GM08714 (cell line): Measurements from ENCODE around the gene PLCH1.

Source experiments
- H3K4me3 ChIP-seq: fragments of 200-500 bp; sonication (Bioruptor generic); 2 replicates; pipeline ENCODE4 v1.5.1; 2014; ENCODE audit warnings: mild to moderate bottlenecking, low read length, inconsistent platforms
- ZNF274 ChIP-seq: IDR thresholded peaks from 2 replicates; pipeline ENCODE4 v1.6.1; 2012; ENCODE audit warnings: mild to moderate bottlenecking, low read depth, low read length

PLCH1 gene

DNA sequence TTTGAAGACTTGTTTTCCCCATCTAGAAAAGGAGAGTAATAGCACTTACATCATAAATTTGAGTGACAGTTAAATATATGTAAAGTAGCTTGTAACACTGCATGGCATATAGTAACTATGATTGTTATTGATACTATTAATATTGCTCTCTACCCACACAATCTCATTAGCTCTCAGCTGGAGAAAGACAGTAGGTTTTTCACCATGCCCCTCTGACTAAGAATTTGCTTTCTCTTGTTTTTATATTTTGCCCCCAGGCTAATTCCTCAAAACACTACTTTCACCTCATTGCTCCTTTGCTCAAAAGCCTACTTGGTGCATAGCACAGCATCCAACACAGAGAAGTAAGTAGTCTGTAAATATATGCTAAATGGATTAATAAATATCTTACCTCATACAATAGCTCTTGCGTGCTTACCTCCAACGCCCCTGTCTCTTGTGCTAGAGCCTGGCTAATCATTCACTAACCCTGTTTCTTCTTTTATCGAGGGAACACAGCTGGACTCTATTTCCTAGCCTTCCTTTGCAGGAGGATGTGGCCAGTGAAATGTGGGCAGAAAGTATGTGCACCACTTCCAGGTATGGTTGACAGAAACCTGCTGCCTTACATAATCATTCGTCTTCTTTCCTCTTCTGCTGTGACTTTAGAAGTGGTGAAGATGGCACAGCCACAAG is 190.0 kb downstream of the PLCH1 start:
- H3K4me3 ChIP-seq = 0 out of 2 replicates have a peak overlapping the region, but pooled peaks have one; percentile 15
- TF ChIP-seq ZNF274 = no peak

- TF ChIP-seq ZNF274 = no peak
- H3K4me3 ChIP-seq = no peak overlapping the region
Measured at GRCh38 chr3:155553780-155554179, 191.1 kb downstream of the PLCH1 start.

DNA sequence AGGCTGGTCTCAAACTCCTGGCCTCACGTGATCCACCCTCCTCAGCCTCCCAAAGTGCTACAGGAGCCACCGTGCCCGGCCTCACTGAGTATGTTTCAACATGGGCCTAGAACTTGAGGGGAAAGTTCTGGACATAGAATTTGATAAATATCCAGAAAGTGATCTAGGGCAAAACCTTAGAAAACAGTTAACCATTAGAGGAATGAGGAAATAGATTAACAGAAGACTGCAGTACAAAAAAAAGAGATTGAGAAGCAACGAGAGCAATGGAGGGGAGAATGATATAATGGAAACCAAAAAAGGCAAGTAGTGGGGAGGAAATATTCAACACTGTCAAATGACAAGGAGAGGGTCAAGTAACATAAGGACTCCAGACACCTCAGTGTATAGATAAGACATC is 191.5 kb downstream of the PLCH1 start:
- no peak for TF ChIP-seq ZNF274
- no peak overlapping the region for H3K4me3 ChIP-seq

DNA sequence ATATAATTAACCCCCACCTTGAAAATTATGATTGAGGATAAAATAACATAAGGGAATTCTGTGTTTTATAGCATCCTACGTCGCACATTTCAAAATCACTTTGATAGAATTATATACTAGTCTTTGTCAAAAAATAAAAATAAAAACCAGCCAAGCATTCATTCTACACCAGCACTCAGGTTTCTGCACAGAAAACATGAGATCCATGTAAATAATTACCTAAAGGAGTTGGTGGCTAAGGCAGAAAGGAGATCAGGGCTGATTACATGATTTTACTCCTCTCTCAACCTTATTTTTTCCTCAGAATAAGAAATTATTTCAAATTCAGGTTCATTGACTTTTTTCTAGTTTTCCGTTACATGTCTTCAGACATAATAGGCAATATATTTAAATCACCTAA is 194.5 kb downstream of the PLCH1 start:
- TF ChIP-seq ZNF274 = no peak
- H3K4me3 ChIP-seq = no peak overlapping the region

GRCh38 chr3:155549087-155549486 is 195.8 kb downstream of the PLCH1 start:
- no peak overlapping the region for H3K4me3 ChIP-seq
- TF ChIP-seq ZNF274 = no peak

DNA sequence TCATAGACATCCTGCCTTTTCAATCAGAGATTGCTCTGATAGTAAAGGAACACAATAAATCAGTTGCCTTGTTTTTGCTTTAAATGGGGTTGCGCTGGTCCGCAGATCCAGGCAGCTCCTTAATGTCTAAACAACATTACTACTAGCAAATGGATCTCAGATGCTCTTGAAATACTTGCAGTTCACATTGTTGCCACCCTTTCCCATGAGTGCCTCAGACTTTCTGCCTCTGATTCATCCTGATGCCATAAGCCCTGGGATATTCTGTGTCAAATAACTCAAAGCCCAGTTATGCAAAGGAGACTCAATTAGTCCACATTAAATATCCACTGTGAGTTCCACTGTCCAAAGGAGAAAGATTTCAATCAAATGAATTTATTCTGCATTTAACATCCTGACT is 196.7 kb downstream of the PLCH1 start:
- H3K4me3 ChIP-seq = no peak overlapping the region
- TF ChIP-seq ZNF274 = no peak

DNA sequence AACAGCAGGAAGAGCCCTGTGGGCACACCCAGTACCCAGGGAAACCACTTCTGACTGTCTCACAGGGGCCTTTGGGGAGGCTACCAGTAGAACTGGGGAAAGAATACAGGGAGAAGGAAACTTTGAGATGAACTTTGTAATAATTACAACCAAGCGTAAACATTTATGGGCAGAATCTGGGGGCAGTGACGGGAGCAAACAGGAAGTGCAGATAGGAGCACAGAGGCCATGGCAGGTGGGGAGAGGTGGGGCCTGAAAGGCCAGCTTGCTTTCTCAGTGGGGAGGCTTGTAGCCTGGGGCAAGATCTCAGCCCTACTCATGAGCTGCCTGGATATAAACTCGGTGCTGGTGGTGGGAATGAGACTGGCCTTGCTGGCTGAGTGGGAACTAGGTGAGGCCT is 209.8 kb downstream of the PLCH1 start:
- H3K4me3 ChIP-seq = no peak overlapping the region
- TF ChIP-seq ZNF274 = no peak

GRCh38 chr3:155528579-155528978 is 216.3 kb downstream of the PLCH1 start:
- H3K4me3 ChIP-seq = no peak overlapping the region
- TF ChIP-seq ZNF274 = no peak

DNA sequence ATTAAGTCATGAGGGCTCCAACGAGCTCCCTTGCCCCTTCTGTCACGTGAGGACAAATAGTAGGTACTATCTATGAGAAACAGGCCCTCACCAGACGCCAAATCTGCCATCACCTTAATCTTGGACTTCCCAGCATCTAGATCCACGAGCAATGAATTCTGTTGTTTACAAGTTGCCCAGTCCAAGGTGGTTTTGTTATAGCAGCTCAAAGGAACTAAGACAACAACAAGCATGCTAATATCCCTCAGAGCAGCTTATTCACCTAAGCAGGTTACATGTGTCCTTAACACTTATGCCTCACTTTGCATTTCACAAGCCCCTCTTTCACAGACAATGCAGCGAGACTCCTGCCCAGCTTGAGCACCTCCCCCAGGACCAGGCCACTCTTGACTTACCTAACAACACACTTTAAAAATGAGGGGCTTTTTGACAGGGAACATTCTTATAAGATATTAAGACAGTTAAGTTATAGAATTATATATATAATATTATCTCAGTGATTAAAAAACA is 219.5 kb downstream of the PLCH1 start:
- H3K4me3 ChIP-seq = no peak overlapping the region
- TF ChIP-seq ZNF274 = no peak

DNA sequence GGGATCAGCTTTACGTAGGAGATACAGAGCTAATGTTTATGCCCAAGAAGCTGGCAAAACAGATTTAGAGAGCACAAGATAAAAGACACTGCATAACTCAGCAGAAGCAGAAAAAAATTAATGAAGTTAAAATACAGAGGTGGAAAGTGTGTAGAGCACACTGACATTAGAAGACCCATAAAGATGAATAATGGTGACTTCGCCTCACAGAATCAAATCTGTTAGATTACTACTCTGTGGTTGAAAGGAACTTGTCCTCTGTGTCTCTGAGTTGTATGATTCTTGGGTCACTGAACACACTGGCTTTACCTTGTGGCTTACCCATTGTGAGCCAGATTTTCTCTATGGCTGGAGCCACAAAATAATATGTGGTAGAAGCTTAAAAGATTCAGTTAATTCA is 224.4 kb downstream of the PLCH1 start:
- no peak overlapping the region for H3K4me3 ChIP-seq
- no peak for TF ChIP-seq ZNF274

DNA sequence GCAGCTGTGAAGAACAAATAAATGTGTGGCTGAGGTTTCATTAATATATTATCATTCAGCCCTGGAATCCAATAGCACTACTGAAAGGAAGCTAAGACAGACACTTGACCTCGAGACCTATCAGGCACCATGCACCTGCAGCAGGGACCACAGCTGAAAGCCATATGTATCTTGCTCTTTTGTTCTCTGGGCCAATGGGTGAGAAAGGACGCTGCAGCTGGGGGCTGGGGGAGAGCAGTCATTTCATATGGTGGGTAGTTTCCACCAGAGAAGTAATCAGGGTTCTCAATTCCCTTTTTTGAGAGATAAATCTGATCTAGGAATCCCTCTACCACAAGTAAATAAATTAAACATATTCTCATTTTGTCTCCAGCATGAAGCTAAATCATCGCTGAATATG is 225.8 kb downstream of the PLCH1 start:
- no peak overlapping the region for H3K4me3 ChIP-seq
- TF ChIP-seq ZNF274 = no peak

DNA sequence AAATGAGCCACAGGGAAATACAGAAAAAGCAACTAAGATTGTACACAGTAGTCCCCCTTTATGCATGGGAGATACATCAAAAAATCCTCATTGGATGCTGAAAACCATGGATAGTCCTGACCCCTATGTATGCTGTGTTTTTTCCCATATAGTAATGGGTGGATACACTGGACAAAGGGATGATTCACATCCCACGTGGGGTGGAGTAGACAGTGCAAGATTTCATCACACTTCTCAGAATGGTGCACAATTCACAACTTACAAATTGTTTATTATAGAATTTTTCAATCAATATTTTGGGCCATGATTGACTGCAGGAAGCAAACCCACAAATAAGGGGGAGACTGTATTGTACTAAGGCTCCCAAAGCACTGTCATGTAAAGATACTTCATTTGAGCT is 227.0 kb downstream of the PLCH1 start:
- no peak for TF ChIP-seq ZNF274
- H3K4me3 ChIP-seq = no peak overlapping the region

DNA sequence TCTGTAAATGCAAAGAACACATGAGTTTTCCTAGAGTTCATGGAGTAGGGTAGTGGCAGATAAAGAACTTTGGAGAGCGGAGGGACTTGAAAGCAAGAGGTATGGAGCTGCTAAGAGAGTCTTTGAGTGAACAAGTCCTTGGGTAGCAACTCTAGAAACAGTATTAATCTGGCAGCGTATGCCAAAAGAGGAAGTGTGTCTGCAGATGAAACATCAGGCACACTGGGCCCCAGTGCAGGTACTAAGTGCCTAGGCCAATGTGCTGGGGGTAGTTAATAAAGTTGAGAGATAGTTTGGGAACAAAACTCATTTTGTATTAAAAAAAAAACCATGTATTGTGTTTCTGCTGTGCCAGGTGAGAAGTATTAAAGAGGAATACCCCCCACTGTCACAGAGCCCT is 228.4 kb downstream of the PLCH1 start:
- no peak overlapping the region for H3K4me3 ChIP-seq
- TF ChIP-seq ZNF274 = no peak

- H3K4me3 ChIP-seq = no peak overlapping the region
- no peak for TF ChIP-seq ZNF274
Measured at GRCh38 chr3:155512867-155513261, 232.0 kb downstream of the PLCH1 start.

DNA sequence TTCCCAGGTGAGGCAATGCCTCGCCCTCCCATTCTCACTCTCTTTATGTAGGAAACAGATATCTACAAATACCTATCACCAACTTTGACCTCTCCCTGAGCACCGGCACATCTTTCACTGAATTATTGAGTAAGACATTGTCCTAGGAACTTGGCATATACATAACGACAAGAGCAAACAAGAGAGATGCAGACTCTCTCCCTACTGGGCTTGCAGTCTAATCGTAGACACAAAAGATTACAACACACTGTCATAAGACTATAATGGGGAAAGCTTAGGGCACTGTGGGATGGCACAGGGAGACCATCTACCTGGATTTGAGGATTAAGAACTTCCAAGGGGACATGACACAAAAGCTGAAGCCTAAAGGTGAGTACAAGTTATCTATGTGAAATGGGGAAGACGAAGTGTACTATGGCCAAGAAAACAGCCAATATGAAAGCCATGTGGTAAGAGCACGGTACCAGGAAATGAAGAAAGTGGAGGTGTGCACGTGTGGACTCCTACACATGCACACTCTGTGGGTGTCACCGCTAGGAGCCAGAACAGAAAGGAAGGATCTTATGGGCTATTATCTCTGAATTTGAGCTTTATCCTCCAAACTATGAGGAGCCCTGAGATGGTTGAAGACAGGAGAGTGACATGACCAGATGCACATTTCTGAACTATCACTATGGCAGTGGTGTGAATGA is 232.6 kb downstream of the PLCH1 start:
- H3K4me3 ChIP-seq = no peak overlapping the region

DNA sequence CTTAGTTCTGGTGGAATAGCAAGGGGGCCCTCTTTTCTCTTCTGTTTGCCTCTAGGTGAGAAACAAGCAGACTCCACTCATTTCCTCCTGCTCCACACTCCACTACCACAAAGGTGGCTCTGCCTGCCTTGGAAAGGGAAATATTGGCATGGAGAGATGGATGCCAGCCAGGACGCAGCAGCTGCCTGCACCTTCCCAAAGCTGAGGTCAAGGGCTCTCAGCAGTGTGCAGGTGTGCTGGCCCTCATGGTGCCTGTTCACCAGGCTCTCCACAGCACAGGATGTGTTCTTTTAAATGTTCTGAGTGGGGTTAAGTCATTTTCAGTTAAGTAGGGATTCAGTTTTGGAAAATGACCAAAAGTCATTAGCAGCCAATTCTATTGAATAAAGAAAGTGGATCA is 240.2 kb downstream of the PLCH1 start:
- no peak overlapping the region for H3K4me3 ChIP-seq
- TF ChIP-seq ZNF274 = no peak

More for the DNA sequence above, 232.6 kb downstream of the PLCH1 start:
- TF ChIP-seq ZNF274 = no peak

GRCh38 chr3:155502630-155503029 is 242.2 kb downstream of the PLCH1 start:
- H3K4me3 ChIP-seq = no peak overlapping the region
- no peak for TF ChIP-seq ZNF274
